ENCODE data around the gene EPDR1. TPM values are rescaled to one million over a fixed set of nuclear protein-coding genes. Genes with fewer than 3 reads are reported as not detected.

Gene EPDR1
- polyA plus RNA-seq, 1 donor (not counting 4 experiments of a cell fraction or from before 2014, with no cell fraction given) = not detected

DNA sequence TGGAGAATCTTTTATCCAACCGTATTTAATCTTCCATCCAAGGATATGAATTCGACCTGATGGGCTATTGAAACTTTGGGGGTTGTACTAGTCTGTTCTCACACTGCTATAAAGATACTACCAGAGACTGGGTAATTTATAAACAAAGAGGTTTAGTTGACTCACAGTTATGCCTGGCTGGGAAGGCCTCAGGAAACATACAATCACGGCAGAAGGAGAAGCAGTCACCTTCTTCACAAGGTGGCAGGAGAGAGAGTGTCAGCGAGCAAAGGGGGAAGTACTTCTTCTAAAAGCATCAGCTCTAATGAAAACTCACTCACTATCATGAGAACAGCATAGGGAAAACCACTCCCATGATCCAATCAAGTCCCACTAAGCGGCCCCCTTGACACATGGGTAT lies 43.8 kb downstream of the EPDR1 start:
- TF ChIP-seq, protein P1, sequence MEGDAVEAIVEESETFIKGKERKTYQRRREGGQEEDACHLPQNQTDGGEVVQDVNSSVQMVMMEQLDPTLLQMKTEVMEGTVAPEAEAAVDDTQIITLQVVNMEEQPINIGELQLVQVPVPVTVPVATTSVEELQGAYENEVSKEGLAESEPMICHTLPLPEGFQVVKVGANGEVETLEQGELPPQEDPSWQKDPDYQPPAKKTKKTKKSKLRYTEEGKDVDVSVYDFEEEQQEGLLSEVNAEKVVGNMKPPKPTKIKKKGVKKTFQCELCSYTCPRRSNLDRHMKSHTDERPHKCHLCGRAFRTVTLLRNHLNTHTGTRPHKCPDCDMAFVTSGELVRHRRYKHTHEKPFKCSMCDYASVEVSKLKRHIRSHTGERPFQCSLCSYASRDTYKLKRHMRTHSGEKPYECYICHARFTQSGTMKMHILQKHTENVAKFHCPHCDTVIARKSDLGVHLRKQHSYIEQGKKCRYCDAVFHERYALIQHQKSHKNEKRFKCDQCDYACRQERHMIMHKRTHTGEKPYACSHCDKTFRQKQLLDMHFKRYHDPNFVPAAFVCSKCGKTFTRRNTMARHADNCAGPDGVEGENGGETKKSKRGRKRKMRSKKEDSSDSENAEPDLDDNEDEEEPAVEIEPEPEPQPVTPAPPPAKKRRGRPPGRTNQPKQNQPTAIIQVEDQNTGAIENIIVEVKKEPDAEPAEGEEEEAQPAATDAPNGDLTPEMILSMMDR (optimal IDR thresholded peaks at IDR 0.05 in 1 of 3, IDR thresholded peaks at IDR 0.05 in 1 of 3, conservative IDR thresholded peaks at IDR 0.05 in 1 of 3; ENCODE audit: extremely low read depth in 1 of 3, insufficient read depth in 2 of 3, low read length in 3 of 3) = no peak
- TF ChIP-seq EZH2 (IDR thresholded peaks at IDR 0.05; ENCODE audit: low read length) = no peak
- Histone ChIP-seq H3K4me1 (ENCODE audit: control insufficient read depth, extremely low read depth, insufficient read depth, low read length) (no peaks in the 10 kb centered on the region), H3K9ac (ENCODE audit: control insufficient read depth, extremely low read depth, insufficient read depth, low read length) (no peak overlapping the region), H2AFZ (ENCODE audit: control insufficient read depth, low read length) (no peak overlapping the region), H3K4me2 (ENCODE audit: control insufficient read depth, extremely low read depth, insufficient read depth, low read depth, low read length) (no peak overlapping the region), H3K4me3 (ENCODE audit: control insufficient read depth in 2 of 3, extremely low read depth in 1 of 3, insufficient read depth in 2 of 3, low read depth in 1 of 3, low read length in 3 of 3) (no peak overlapping the region), H3K27me3 (ENCODE audit: control insufficient read depth, extremely low read depth, insufficient read depth, low read length) (no peaks in the 10 kb centered on the region), H3K9me3 (ENCODE audit: control insufficient read depth, low read depth, low read length) (no peaks in the 10 kb centered on the region), H3K9me1 (ENCODE audit: control insufficient read depth, extremely low read depth, insufficient read depth, low read length) (no peaks in the 10 kb centered on the region), H3K79me2 (ENCODE audit: control insufficient read depth, insufficient read depth, low read length) (no peaks in the 10 kb centered on the region), H3K27ac (ENCODE audit: control insufficient read depth, insufficient read depth, low read length) (no peak overlapping the region), H3K36me3 (ENCODE audit: control insufficient read depth in 2 of 2, extremely low read depth in 1 of 2, insufficient read depth in 2 of 2, low read length in 2 of 2) (no peaks in the 10 kb centered on the region), H4K20me1 (ENCODE audit: control insufficient read depth, extremely low read depth, insufficient read depth, low read length) (no peaks in the 10 kb centered on the region)
- no peak for DNase-seq (ENCODE audit: low read depth, low spot score)
- dilution Hi-C loops (cut with MboI; ENCODE audit: extremely low pct_ligation_motif_present, low sequenced_read_pairs) = no loop called here
- no peak for FAIRE-seq

DNA sequence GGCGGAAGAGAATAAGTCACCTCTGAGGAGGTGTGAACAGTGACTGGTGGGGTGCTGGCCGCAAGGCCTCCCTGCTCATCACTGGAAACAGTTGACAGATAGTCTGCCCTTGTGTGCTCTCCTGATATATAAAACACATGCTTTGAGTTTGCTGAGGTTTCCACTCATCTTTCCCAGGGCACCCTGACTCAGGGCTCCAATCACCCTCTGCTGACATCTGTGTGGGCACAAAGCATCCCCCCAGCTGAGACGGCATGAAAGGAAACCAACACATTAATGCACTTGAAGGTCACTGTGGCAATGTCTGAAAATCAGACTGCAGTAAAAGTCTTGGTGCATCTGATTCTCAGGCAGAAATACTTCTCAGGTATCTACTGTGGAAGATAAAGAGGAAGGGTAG lies 49.8 kb downstream of the EPDR1 start:
- Histone ChIP-seq H3K79me2 (ENCODE audit: control insufficient read depth, insufficient read depth, low read length) (no peaks in the 10 kb centered on the region), H3K9me3 (ENCODE audit: control insufficient read depth, low read depth, low read length) (peaks cover 2% of the 10 kb centered on the region), H4K20me1 (ENCODE audit: control insufficient read depth, extremely low read depth, insufficient read depth, low read length) (no peaks in the 10 kb centered on the region), H3K9me1 (ENCODE audit: control insufficient read depth, extremely low read depth, insufficient read depth, low read length) (no peaks in the 10 kb centered on the region), H3K36me3 (ENCODE audit: control insufficient read depth in 2 of 2, extremely low read depth in 1 of 2, insufficient read depth in 2 of 2, low read length in 2 of 2) (no peaks in the 10 kb centered on the region), H3K4me3 (ENCODE audit: control insufficient read depth in 2 of 3, extremely low read depth in 1 of 3, insufficient read depth in 2 of 3, low read depth in 1 of 3, low read length in 3 of 3) (no peak overlapping the region), H3K4me1 (ENCODE audit: control insufficient read depth, extremely low read depth, insufficient read depth, low read length) (no peaks in the 10 kb centered on the region), H3K4me2 (ENCODE audit: control insufficient read depth, extremely low read depth, insufficient read depth, low read depth, low read length) (no peak overlapping the region), H3K9ac (ENCODE audit: control insufficient read depth, extremely low read depth, insufficient read depth, low read length) (no peak overlapping the region), H2AFZ (ENCODE audit: control insufficient read depth, low read length) (no peak overlapping the region), H3K27ac (ENCODE audit: control insufficient read depth, insufficient read depth, low read length) (no peak overlapping the region), H3K27me3 (ENCODE audit: control insufficient read depth, extremely low read depth, insufficient read depth, low read length) (no peaks in the 10 kb centered on the region)
- dilution Hi-C loops (cut with MboI; ENCODE audit: extremely low pct_ligation_motif_present, low sequenced_read_pairs) = no loop called here
- no peak for TF ChIP-seq EZH2 (IDR thresholded peaks at IDR 0.05; ENCODE audit: low read length)
- TF ChIP-seq, protein P1 (optimal IDR thresholded peaks at IDR 0.05 in 1 of 3, IDR thresholded peaks at IDR 0.05 in 1 of 3, conservative IDR thresholded peaks at IDR 0.05 in 1 of 3; ENCODE audit: extremely low read depth in 1 of 3, insufficient read depth in 2 of 3, low read length in 3 of 3) = no peak
- FAIRE-seq (no peak), DNase-seq (ENCODE audit: low read depth, low spot score) (no peak)
